ENCODE data around the gene ATP11A. TPM values are rescaled to one million over a fixed set of nuclear protein-coding genes. Genes with fewer than 3 reads are reported as not detected.

Gene ATP11A
- total RNA-seq, 1 experiment from 2014 or later: 65.3 TPM

DNA sequence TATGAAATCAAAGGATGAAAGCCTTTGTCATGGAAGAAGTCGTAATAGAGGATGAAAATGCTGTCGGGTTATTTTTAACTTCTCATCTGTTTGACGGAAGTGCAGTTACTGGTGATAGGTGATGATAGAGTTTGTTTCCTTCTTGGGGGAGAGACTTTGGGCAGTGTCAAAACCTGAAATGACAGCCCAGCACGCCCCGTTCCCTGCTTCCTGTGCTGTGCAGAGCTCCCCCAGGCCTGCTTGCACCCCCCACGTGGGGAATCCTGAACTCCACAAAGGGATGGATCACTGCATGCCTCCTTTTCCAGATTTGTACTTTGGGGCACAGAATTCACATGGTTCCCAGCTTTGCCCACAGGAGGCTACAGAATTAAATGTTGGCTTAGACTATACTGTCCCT, 102.7 kb downstream of the ATP11A start:
- H3K18ac ChIP-seq (ENCODE audit: insufficient read length, low read depth, low read length): no peak overlapping the region
- H3K4me3 Mint-ChIP-seq: no peak overlapping the region
- H3K27me3 ChIP-seq (ENCODE audit: insufficient read depth, low read length): no peaks in the 10 kb centered on the region
- no peaks in the 10 kb centered on the region for H3K79me1 ChIP-seq (ENCODE audit: insufficient read depth, low read depth, low read length, poor library complexity, severe bottlenecking)
- peaks cover 13 to 17% of the 10 kb centered on the region in 2 experiments for H3K4me1 Mint-ChIP-seq
- no CpG with 5 or more reads among the region's 6 CpGs for WGBS (ENCODE audit: extremely low coverage, insufficient read length, low lambda C conversion rate)
- no peak overlapping the region for H2BK12ac ChIP-seq (ENCODE audit: insufficient read length, low read depth, low read length)
- H4K91ac ChIP-seq (ENCODE audit: insufficient read length, low read depth, low read length): no peak overlapping the region
- peaks cover 33 to 50% (median 44%) of the 10 kb centered on the region in 3 experiments for H3K36me3 Mint-ChIP-seq (ENCODE audit: insufficient read depth in 1 of 3, low read depth in 3 of 3)
- no peaks in the 10 kb centered on the region for H3K27me3 Mint-ChIP-seq (ENCODE audit: low read depth)
- no peak overlapping the region for H2BK15ac ChIP-seq (ENCODE audit: low read depth, low read length)
- H3K27ac Mint-ChIP-seq: peak overlapping the region in 1 of 3 experiments; percentile 77; a peak in 1 of 7 replicates
- no peak overlapping the region for H4K5ac ChIP-seq (ENCODE audit: insufficient read length, low read depth, low read length)
- H3K9me3 Mint-ChIP-seq: peaks cover 27 to 32% of the 10 kb centered on the region in 2 experiments
- no peaks in the 10 kb centered on the region for H3K23me2 ChIP-seq (ENCODE audit: insufficient read length, low read depth, low read length, poor library complexity, severe bottlenecking)
- no peaks in the 10 kb centered on the region for H4K20me1 ChIP-seq (ENCODE audit: control insufficient read depth, insufficient read depth, insufficient read length)
- H3K56ac ChIP-seq (ENCODE audit: insufficient read length, low read depth, low read length): no peak overlapping the region
- DNase-seq: peak; percentile 4
- H2AFZ ChIP-seq (ENCODE audit: low read length): no peak overlapping the region
- no peak overlapping the region for H2BK120ac ChIP-seq (ENCODE audit: low read depth, low read length, poor library complexity, severe bottlenecking)
- no peaks in the 10 kb centered on the region for H3K79me2 ChIP-seq (ENCODE audit: insufficient read depth, low read length)
- H3K27ac ChIP-seq (ENCODE audit: insufficient read length, low read depth, low read length): no peak overlapping the region
- no peak overlapping the region for H3K23ac ChIP-seq (ENCODE audit: insufficient read length, low read depth, low read length)
- no peak overlapping the region for H2BK5ac ChIP-seq (ENCODE audit: insufficient read length, low read length)
- TF ChIP-seq, protein P1, sequence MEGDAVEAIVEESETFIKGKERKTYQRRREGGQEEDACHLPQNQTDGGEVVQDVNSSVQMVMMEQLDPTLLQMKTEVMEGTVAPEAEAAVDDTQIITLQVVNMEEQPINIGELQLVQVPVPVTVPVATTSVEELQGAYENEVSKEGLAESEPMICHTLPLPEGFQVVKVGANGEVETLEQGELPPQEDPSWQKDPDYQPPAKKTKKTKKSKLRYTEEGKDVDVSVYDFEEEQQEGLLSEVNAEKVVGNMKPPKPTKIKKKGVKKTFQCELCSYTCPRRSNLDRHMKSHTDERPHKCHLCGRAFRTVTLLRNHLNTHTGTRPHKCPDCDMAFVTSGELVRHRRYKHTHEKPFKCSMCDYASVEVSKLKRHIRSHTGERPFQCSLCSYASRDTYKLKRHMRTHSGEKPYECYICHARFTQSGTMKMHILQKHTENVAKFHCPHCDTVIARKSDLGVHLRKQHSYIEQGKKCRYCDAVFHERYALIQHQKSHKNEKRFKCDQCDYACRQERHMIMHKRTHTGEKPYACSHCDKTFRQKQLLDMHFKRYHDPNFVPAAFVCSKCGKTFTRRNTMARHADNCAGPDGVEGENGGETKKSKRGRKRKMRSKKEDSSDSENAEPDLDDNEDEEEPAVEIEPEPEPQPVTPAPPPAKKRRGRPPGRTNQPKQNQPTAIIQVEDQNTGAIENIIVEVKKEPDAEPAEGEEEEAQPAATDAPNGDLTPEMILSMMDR (conservative IDR thresholded peaks at IDR 0.05): no peak
- H3T11ph ChIP-seq (ENCODE audit: low read length): no peak overlapping the region
- peaks cover 4% of the 10 kb centered on the region; the same call in 1 of the 2 replicates for H3K4me1 ChIP-seq (ENCODE audit: insufficient read depth, low read length)
- no peak overlapping the region for H3K4me2 ChIP-seq (ENCODE audit: insufficient read depth, insufficient read length, low read length)
- H4K8ac ChIP-seq (replicated peaks; ENCODE audit: insufficient read length, low read depth, low read length): no peak overlapping the region
- no peak overlapping the region for H2BK20ac ChIP-seq (ENCODE audit: low read depth, low read length, poor library complexity, severe bottlenecking)
- H2AK5ac ChIP-seq (ENCODE audit: insufficient read length, low read length): no peak overlapping the region
- no peak overlapping the region for H3K4ac ChIP-seq (ENCODE audit: low read depth, low read length)
- no peaks in the 10 kb centered on the region for H3K9me3 ChIP-seq (ENCODE audit: control insufficient read depth, low read depth, low read length)
- no peak overlapping the region for H3K14ac ChIP-seq (ENCODE audit: insufficient read depth, low read length)
- H3K9ac ChIP-seq (ENCODE audit: extremely low read depth, insufficient read length, low read length): no peak overlapping the region

Measured in H9 (cell line).